ENCODE results near the gene SMIM33.

- TF ChIP-seq EZH2phosphoT487 (IDR thresholded peaks at IDR 0.05) = no peak
- TF ChIP-seq CTCF (IDR thresholded peaks at IDR 0.05) = no peak
Measured at GRCh38 chr5:139461698-139462097, 9.1 kb upstream of the SMIM33 start.
